HG02938 (cell line): Measurements from ENCODE around the gene GNAT1.

ENCODE experiments used
- ATAC-seq: cut with Tn5 transposase; IDR thresholded peaks from one replicate; pipeline ENCODE4 v1.9.1; 2021; ENCODE audit warnings: mild to moderate bottlenecking, moderate library complexity; ENCODE audit not compliant: unreplicated experiment

The GNAT1 gene

DNA sequence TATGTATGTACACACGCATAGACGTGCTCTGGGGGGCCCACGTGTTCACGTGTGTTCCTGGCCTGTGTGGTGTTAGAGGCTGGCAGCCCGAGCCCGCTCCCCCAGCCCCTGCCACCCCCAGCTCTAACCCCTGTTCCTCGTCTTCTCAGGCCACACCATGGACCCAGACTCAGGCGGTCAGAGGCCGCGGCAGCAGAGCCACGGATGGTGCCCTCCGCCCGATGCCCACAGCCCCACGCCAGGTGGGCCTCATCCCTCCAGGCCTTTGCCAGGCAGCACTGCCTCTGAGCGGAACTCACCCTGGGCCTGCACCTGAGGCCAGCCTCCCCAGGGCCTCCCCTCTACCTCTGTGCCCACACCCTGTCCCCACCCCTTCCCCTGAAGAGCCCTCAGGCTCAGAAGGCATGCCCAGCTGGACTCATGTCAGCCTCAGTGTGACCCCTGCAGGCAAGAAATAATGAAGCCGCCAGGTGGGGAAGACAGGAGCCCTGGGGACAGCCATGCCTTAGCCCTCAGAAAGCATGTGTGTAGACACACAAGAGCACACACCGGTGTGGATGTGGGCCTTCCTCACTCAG is 16.4 kb upstream of the GNAT1 start:
- ATAC-seq, result no peak

DNA sequence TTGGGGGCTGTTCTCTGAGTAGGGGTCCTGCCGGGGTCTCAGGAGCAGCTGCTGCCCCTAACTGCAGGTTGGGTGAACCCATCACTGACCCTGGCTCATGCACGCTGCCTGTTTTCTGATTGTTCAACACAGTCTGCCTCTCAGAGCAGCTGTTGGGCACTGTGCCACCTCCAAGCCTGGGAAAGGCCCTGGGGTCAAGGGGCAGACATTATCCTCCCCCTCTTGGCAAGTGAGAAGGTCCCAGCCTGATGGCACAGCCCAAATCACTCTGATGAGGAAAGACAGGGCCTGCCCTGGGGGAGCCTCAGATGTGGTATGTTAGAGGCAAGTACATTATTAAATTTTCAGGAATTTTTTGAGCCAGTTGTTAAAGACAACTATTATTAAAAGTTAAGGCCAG is 14.1 kb upstream of the GNAT1 start:
- ATAC-seq, result no peak

DNA sequence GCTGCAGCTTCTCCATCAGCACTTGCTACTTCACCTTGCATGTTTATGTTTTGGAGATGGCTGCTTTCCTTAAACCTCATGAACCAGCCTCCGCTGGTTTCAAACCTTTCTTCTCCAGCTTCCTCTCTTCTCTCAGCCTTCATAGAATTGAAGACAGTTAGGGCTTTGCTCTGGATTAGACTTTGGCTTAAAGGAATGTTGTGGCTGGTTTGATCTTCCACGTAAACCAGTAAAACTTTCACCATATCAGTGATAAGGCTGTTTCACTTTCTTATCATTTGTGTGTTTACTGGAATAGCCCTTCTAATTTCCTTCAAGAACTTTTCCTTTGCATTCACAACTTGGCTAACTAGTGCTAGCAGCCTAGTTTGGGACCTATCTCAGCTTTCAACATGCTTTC is 11.7 kb upstream of the GNAT1 start:
- ATAC-seq, result no peak

GRCh38 chr3:50181985-50182384 is 9.4 kb upstream of the GNAT1 start:
- ATAC-seq, result no peak

GRCh38 chr3:50182533-50183099 is 8.8 kb upstream of the GNAT1 start:
- ATAC-seq, result no peak

DNA sequence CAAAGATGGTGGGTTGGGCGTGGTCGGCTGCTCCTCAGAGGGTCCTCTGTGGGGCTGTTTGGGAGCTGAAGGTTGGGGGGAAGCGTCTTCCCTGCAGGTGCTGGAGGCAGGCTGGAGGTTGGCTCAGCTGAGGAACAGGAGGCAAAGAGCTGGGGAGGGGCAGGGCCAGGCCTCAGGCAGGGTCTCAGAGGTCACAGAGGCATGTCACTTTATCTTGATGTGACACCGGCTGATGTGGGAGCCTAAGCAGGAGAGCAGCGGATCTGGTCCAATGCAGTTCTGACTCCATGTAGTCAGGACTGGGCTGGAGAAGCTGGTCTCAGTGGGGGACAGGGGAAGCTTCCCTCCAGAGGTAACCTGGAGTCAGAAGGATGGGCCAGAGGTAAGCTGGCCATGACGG is 7.7 kb upstream of the GNAT1 start:
- no peak for ATAC-seq

DNA sequence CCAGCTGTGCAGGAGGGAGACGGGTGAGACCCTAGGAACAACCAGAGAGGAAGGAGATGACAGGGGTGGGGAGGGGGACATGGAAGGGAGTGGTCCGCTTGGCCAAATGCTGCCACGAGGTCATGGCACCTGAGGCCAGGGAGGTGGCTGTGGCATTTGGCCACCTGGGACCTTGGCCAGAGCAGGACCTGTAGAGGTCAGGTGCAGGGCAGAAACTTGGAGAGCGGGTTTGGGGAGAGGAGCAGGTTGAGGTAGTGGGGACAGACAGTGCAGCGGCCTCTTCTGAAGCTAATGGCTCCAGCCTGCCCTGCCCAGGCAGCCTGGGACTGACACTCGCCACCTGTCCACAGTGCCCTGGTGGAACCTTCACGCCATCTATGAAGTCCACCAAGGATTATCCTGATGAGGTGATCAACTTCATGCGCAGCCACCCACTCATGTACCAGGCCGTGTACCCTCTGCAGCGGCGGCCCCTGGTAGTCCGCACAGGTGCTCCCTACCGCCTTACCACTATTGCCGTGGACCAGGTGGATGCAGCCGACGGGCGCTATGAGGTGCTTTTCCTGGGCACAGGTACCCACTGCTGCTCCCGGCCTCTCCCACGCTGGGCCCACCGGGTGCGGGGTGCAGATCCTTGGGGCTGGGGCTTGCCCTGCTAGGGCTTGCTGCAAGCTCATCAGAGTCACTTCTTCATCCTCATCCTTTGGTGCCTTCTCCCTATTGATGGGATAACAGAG is 7.0 kb upstream of the GNAT1 start:
- no peak for ATAC-seq

- no peak for ATAC-seq
Measured at GRCh38 chr3:50185230-50185629, 6.2 kb upstream of the GNAT1 start.

- no peak for ATAC-seq
Measured at GRCh38 chr3:50186096-50186495, 5.3 kb upstream of the GNAT1 start.

DNA sequence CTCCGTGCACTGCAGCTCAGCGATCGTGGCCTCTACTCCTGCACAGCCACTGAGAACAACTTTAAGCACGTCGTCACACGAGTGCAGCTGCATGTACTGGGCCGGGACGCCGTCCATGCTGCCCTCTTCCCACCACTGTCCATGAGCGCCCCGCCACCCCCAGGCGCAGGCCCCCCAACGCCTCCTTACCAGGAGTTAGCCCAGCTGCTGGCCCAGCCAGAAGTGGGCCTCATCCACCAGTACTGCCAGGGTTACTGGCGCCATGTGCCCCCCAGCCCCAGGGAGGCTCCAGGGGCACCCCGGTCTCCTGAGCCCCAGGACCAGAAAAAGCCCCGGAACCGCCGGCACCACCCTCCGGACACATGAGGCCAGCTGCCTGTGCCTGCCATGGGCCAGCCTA is 3.7 kb upstream of the GNAT1 start:
- ATAC-seq, result no peak

GRCh38 chr3:50189274-50189673 is 2.1 kb upstream of the GNAT1 start:
- no peak for ATAC-seq

- no peak for ATAC-seq
Measured at GRCh38 chr3:50189989-50190388, 1.4 kb upstream of the GNAT1 start.

GRCh38 chr3:50192124-50192523 is 714 bp downstream of the GNAT1 start:
- no peak for ATAC-seq

DNA sequence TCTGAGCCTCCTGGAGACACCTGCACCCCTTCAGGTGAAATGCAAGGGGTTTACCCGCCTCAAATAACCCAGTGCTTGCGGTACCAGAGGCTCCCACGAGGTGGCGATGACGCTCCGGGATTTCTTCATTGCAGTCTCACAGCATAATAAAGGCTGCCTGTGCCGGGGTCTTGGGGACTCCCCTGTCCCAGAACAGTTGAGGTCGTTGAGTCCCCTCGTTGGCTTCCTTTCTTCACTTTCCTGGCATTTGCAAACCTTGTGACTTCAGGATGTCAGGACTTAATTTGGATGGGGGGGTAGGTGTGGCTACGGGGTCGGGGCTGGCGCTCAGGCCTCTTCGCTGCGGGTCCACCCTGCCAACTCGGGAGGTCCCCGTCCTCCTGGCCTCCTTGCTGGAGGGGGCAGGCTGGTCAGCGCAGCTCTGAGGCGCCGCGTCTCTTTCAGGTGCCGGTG is 1.3 kb downstream of the GNAT1 start:
- no peak for ATAC-seq

- ATAC-seq, result no peak
Measured at GRCh38 chr3:50193286-50193685, 1.9 kb downstream of the GNAT1 start.

- ATAC-seq, result no peak
Measured at GRCh38 chr3:50193746-50194127, 2.3 kb downstream of the GNAT1 start.

DNA sequence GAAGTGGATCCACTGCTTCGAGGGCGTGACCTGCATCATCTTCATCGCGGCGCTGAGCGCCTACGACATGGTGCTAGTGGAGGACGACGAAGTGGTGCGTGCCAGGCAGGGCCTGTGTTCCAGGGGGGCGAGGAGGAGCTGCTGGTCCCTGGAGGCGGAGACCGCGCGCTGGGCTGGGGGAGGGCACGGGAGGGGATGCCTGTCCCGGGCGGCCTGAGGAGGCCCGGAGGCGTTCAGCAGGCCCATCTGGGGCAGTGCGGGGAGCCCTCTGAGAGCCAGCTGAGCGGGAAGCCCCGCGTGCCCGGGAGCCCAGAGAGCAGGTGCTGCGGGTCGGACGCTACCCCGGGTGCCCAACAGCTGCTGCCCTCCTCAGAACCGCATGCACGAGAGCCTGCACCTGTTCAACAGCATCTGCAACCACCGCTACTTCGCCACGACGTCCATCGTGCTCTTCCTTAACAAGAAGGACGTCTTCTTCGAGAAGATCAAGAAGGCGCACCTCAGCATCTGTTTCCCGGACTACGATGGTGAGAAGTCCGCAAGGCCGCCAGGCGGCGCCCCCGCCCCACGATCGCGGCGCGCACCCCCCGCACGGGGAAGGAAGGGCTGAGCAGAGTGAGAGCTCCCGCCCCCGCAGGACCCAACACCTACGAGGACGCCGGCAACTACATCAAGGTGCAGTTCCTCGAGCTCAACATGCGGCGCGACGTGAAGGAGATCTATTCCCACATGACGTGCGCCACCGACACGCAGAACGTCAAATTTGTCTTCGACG is 2.9 kb downstream of the GNAT1 start:
- no peak for ATAC-seq

DNA sequence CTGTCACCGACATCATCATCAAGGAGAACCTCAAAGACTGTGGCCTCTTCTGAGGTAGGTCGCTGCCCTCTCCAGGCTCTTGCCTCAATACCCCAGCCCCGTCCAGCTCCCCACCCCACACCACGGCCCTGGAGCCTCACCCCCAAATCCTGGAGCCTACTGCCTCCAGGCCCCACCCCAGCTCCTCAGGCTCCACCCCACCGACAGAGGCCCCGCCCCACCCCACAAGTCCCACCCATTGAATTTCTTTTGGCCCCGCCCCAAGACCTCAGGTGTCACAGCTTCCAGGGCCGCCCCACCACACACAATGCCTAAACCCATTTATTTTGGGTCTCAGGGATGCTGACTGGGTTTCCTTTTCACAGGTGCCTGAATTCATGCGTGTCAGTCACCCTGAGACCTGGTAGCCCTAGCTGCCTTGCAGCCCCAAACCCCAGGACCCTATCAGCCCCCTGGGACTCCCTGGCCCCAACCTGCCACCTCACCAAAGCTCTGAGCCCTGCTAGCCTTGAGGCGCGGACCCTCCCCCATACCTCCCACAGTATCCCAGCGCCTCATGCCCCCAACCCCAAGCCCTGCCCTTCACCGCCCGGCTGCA is 3.6 kb downstream of the GNAT1 start:
- no peak for ATAC-seq

GRCh38 chr3:50195501-50196252 is 4.3 kb downstream of the GNAT1 start:
- ATAC-seq, result no peak

DNA sequence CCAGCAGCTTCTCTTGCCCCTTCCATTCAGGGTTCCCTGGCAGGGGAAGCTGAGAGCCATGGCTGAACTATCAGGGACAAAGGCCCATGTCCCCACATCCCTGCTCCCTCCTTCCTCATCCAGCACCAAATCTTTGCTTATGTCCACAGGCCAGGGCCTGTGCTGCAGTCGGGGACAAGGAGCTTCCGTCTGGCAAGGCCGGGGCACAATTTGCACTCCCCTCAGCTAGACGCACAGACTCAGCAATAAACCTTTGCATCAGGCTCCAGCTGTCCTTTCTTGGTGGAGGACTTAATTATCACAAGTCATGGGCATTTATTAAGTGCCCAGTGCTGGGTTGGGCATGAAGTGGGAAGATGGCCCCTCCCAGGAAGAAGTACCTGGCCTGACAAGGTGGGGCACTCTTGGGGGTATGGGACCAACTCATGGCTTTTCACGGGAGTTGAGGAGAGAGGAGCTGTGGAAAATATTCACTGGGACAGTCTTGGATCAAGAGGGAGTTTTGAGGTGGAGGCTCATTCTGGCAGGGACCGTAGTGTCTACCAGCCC is 4.9 kb downstream of the GNAT1 start:
- ATAC-seq, result no peak
